ENCODE data around the gene NSD1. TPM values are rescaled to one million over a fixed set of nuclear protein-coding genes. Genes with fewer than 3 reads are reported as not detected.

The NSD1 gene
- total RNA-seq, 1 experiment from 2014 or later: 58.8 TPM

- H3K79me2 ChIP-seq (ENCODE audit: insufficient read depth, low read length): peaks cover 44% of the 10 kb centered on the region
- H3K27me3 ChIP-seq (ENCODE audit: insufficient read depth, low read length): no peaks in the 10 kb centered on the region
- H3K9me2 ChIP-seq (ENCODE audit: insufficient read depth): no peaks in the 10 kb centered on the region
- CTCF ChIA-PET: interaction anchor here (0.6 to 1.2 kb wide), 2 partner anchors 26 to 175 kb away, joined by 3 to 4 read pairs; no protein-coding TSS in a partner anchor
- POLR2A ChIA-PET: no interaction called here
- H3K4me1 ChIP-seq (ENCODE audit: control insufficient read depth in 1 of 2, insufficient read depth in 2 of 2, low read length in 2 of 2): peaks cover 7 to 22% of the 10 kb centered on the region in 2 experiments; a peak in 3 of 4 replicates
- no TSS peak for BruUV-seq (replicated peaks)
- peak overlapping the region; percentile 86 for H3K27ac ChIP-seq (ENCODE audit: low read depth, low read length)
- H4K20me1 ChIP-seq (ENCODE audit: insufficient read depth): no peaks in the 10 kb centered on the region
- no peak overlapping the region for H2AFZ ChIP-seq (ENCODE audit: low read depth, low read length, poor library complexity, severe bottlenecking)
- intact Hi-C loops (cut with micrococcal nuclease): no loop called here
- DNase-seq (ENCODE audit: low read depth, low spot score) (no peak), ATAC-seq (peak; percentile 57)
- RAD21 ChIA-PET (ENCODE audit: low non-redundant PET in 1 of 2, low total read pairs in 2 of 2, uncharacterized antibody in 2 of 2, unreplicated experiment in 2 of 2): no interaction called here
- peak overlapping the region; percentile 88 for H3K4me2 ChIP-seq (ENCODE audit: low read length)
- H3K9ac ChIP-seq (ENCODE audit: low read length): peak overlapping the region; percentile 95
- peaks cover 0 to 28% of the 10 kb centered on the region in 2 experiments; a peak in 2 of 4 replicates for H3K36me3 ChIP-seq (ENCODE audit: control insufficient read depth in 1 of 2, insufficient read depth in 2 of 2, low read length in 2 of 2)
- no peaks in the 10 kb centered on the region for H3K9me3 ChIP-seq (ENCODE audit: control insufficient read depth in 1 of 2, insufficient read depth in 1 of 2, low read depth in 1 of 2, low read length in 2 of 2)
- peak; percentile 51 for TF ChIP-seq YY1 (IDR thresholded peaks at IDR 0.05; ENCODE audit: extremely low read depth, insufficient replicate concordance, low read depth, low read length)
- peak; percentile 26; the same call in 1 of the 2 replicates for TF ChIP-seq POLR2AphosphoS5 (IDR thresholded peaks at IDR 0.05; ENCODE audit: low read depth, low read length)
- TF ChIP-seq MAX (IDR thresholded peaks at IDR 0.05): peak; percentile 2; the same call in 1 of the 2 replicates
- peak; percentile 99 for TF ChIP-seq ZFX (IDR thresholded peaks at IDR 0.05)
- no peak for TF ChIP-seq ELF1 (IDR thresholded peaks at IDR 0.05; ENCODE audit: borderline replicate concordance, low read depth)
- peak overlapping the region; percentile 78 to 90 for H3K4me3 ChIP-seq (replicated peaks in 1 of 2; ENCODE audit: low read depth in 1 of 2, low read length in 2 of 2)
Measured at GRCh38 chr5:177133853-177134696, 502 bp downstream of the NSD1 start.

- H4K20me1 ChIP-seq (ENCODE audit: insufficient read depth): no peaks in the 10 kb centered on the region
- CTCF ChIA-PET: interaction anchor here (1.2 kb wide), 1 partner anchor 175 kb away, joined by 3 read pairs; no protein-coding TSS in a partner anchor
- no peaks in the 10 kb centered on the region for H3K9me3 ChIP-seq (ENCODE audit: control insufficient read depth in 1 of 2, insufficient read depth in 1 of 2, low read depth in 1 of 2, low read length in 2 of 2)
- peaks cover 7 to 22% of the 10 kb centered on the region in 2 experiments; a peak in 3 of 4 replicates for H3K4me1 ChIP-seq (ENCODE audit: control insufficient read depth in 1 of 2, insufficient read depth in 2 of 2, low read length in 2 of 2)
- H3K9me2 ChIP-seq (ENCODE audit: insufficient read depth): no peaks in the 10 kb centered on the region
- peaks cover 51% of the 10 kb centered on the region for H3K79me2 ChIP-seq (ENCODE audit: insufficient read depth, low read length)
- no peaks in the 10 kb centered on the region for H3K27me3 ChIP-seq (ENCODE audit: insufficient read depth, low read length)
- intact Hi-C loops (cut with micrococcal nuclease): no loop called here
- BruUV-seq (replicated peaks): no TSS peak
- no peak for TF ChIP-seq RAD21 (IDR thresholded peaks at IDR 0.05; ENCODE audit: low read depth)
- no peak for DNase-seq (ENCODE audit: low read depth, low spot score)
- H3K4me2 ChIP-seq (ENCODE audit: low read length): peak overlapping the region; percentile 88
- POLR2A ChIA-PET: no interaction called here
- RAD21 ChIA-PET (ENCODE audit: low non-redundant PET in 1 of 2, low total read pairs in 2 of 2, uncharacterized antibody in 2 of 2, unreplicated experiment in 2 of 2): no interaction called here
- peak overlapping the region; percentile 86 for H3K27ac ChIP-seq (ENCODE audit: low read depth, low read length)
- ATAC-seq: no peak
- peak overlapping the region; percentile 78 to 90 for H3K4me3 ChIP-seq (replicated peaks in 1 of 2; ENCODE audit: low read depth in 1 of 2, low read length in 2 of 2)
- H2AFZ ChIP-seq (ENCODE audit: low read depth, low read length, poor library complexity, severe bottlenecking): no peak overlapping the region
- peaks cover 0 to 28% of the 10 kb centered on the region in 2 experiments; a peak in 2 of 4 replicates for H3K36me3 ChIP-seq (ENCODE audit: control insufficient read depth in 1 of 2, insufficient read depth in 2 of 2, low read length in 2 of 2)
- H3K9ac ChIP-seq (ENCODE audit: low read length): peak overlapping the region; percentile 95
Measured at GRCh38 chr5:177134697-177135225, 1.2 kb downstream of the NSD1 start.

All from HCT116 (cell line).